Measurements from ENCODE around the gene PEAK1.

- no peak for TF ChIP-seq PATZ1 (CRISPR knock-in tag; IDR thresholded peaks at IDR 0.05; ENCODE audit: borderline replicate concordance)
- TF ChIP-seq ESRRG (CRISPR knock-in tag; IDR thresholded peaks at IDR 0.05): no peak
- TF ChIP-seq ISL1 (CRISPR knock-in tag; IDR thresholded peaks at IDR 0.05): no peak
- no peak for TF ChIP-seq ZC3H10 (CRISPR knock-in tag; IDR thresholded peaks at IDR 0.05)
- TF ChIP-seq TOX (CRISPR knock-in tag; IDR thresholded peaks at IDR 0.05; ENCODE audit: borderline replicate concordance): no peak
- no peak for TF ChIP-seq ZNF70 (CRISPR knock-in tag; IDR thresholded peaks at IDR 0.05)
- TF ChIP-seq RARB (CRISPR knock-in tag; IDR thresholded peaks at IDR 0.05): no peak
Measured at GRCh38 chr15:77355321-77355720, 64.6 kb downstream of the PEAK1 start.

All from SK-N-SH treated with all-trans-retinoic acid at 6 μM for 48 hours (cell line).